T-helper 17 cell (primary cell): Measurements from ENCODE around the gene CPM. TPM values are rescaled to one million over a fixed set of nuclear protein-coding genes. Genes with fewer than 3 reads are reported as not detected.
"Not testable (repeated sequence)": the region's sequence is repeated elsewhere in the genome, so short reads cannot be mapped to it uniquely, and the experiment has no call there.

Source experiments
- ATAC-seq: fragments of 150-1000 bp; cut with Tn5 transposase; 2 replicates; pipeline ENCODE4 v1.10.0; 2021; ENCODE audit warnings: mild to moderate bottlenecking, moderate library complexity
- DNase-seq, 3 donors: peaks; one replicate each; pipeline versions ENCODE4 v3.0.0 to v3.0.0-alpha.2; 2020 to 2021
- H3K9me3 ChIP-seq: one replicate; pipeline ENCODE4 v1.7.0; 2013; ENCODE audit warnings: low read length, mild to moderate bottlenecking; ENCODE audit not compliant: control insufficient read depth, poor library complexity, severe bottlenecking
- H3K27ac Mint-ChIP-seq: one replicate; pipeline ENCODE4 v1.8.0; 2022; ENCODE audit warnings: mild to moderate bottlenecking, moderate library complexity, mixed read lengths
- H3K27me3 Mint-ChIP-seq: one replicate; pipeline ENCODE4 v1.8.0; 2022; ENCODE audit warnings: mixed read lengths
- H3K36me3 Mint-ChIP-seq: one replicate; pipeline ENCODE4 v1.8.0; 2022; ENCODE audit warnings: low read depth, mixed read lengths
- H3K4me1 Mint-ChIP-seq: one replicate; pipeline ENCODE4 v1.8.0; 2022; ENCODE audit warnings: mild to moderate bottlenecking, mixed read lengths
- H3K4me3 Mint-ChIP-seq: one replicate; pipeline ENCODE4 v1.8.0; 2022; ENCODE audit warnings: mild to moderate bottlenecking, moderate library complexity, mixed read lengths
- total RNA-seq, 4 donors: library from RNA in 2 of 4; stranded (reverse) in 2 of 4; gene quantifications; one replicate each; pipeline ENCODE4 v1.2.3 and lab custom pipeline; 2022 to 2026

The CPM gene
- total RNA-seq, 2 donors from 2014 or later: 1.9 to 4.1 TPM

DNA sequence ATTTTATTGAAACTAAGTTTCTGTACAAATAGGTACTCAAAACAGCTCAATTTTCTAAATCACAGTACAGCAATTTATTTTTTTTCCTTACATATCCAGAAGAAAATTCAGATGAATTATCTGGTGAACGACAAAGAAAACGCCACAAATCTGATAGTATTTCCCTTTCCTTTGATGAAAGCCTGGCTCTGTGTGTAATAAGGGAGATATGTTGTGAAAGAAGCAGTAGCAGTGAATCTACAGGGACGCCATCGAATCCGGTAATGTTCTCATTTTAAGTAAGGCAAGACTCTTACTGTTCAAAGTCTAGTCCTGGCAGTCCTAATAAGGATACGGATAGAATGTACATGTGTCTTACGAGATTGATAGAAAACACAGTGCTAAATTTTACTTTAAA is 104.3 kb downstream of the CPM start:
- ATAC-seq (no peak), DNase-seq (no peak)
- no peak overlapping the region for H3K27ac Mint-ChIP-seq
- no peak overlapping the region for H3K4me3 Mint-ChIP-seq
- H3K27me3 Mint-ChIP-seq: no peaks in the 10 kb centered on the region
- peaks cover 10% of the 10 kb centered on the region for H3K4me1 Mint-ChIP-seq
- H3K36me3 Mint-ChIP-seq: peaks cover 7% of the 10 kb centered on the region
- no peaks in the 10 kb centered on the region for H3K9me3 ChIP-seq

DNA sequence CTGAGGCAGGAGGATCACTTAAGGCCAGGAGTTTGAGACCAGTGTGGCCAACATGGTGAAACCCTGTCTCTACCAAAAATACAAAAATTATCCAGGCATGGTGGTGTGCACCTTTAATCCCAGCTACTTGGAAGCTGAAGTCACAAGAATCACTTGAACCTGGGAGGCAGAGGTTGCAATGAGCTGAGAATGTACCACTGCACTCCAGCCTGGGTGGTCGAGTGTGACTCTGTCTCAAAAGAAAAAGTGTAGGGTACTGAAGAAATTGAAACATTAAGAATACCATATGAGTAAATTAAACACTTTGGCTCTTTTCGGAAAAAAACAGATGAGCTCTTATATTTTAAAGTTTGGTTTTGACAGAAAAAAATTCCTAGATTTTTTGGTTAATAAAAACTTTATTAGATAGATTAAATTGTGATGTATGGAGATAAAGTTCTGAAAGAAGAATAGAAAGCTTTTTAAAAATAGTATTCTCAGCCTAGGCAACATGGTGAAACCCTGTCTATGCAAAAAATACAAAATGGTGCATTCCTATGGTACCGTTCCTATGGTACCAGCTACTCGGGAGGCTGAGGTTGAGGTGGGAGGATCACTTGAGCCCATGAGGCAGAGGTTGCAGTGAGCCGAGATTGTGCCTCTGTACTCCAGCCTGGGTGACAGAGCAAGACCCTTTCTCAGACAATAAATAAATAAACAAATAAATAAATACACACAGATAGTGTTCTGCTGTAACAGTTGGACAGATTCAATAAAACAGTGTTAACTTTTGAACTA is 104.9 kb downstream of the CPM start:
- DNase-seq (no peak), ATAC-seq (no peak)
- H3K4me3 Mint-ChIP-seq: no peak overlapping the region
- no peak overlapping the region for H3K27ac Mint-ChIP-seq
- peaks cover 10% of the 10 kb centered on the region for H3K36me3 Mint-ChIP-seq
- H3K4me1 Mint-ChIP-seq: peaks cover 14% of the 10 kb centered on the region
- H3K9me3 ChIP-seq: no peaks in the 10 kb centered on the region
- no peaks in the 10 kb centered on the region for H3K27me3 Mint-ChIP-seq

DNA sequence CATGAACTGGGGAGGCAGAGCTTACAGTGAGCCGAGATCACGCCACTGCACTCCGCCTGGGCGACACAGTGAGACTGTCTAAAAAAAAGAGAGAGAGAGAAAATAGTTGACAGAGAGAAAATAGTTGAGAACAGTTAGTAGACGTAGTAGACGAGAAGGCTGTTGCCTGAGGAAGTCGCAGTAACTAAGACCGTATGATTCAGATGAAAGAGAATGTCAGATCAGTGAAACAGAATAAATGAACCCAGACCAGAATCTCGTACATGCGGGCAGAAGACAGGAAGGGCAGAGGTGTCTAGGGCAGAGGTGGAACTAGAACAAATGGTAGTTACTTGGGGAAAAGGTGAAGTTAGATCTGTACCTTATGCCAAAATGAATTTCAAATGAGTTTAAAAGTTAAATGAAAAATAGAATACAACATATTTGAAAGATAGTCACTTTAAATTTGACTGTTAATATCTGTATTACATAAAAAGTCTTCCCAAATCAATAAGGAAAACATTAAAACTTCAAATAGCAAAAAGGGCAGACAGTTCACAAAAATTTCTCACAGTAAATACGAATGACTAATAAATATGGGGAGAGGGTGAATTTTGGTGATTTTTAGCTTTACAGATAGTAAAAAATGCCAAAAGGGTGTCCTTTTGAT is 107.3 kb downstream of the CPM start:
- no peak for ATAC-seq
- peak overlapping the region; percentile 78 for H3K27ac Mint-ChIP-seq
- no peaks in the 10 kb centered on the region for H3K9me3 ChIP-seq
- no peak overlapping the region for H3K4me3 Mint-ChIP-seq
- H3K4me1 Mint-ChIP-seq: peaks cover 16% of the 10 kb centered on the region
- H3K36me3 Mint-ChIP-seq: peaks cover 8% of the 10 kb centered on the region
- no peak for DNase-seq
- H3K27me3 Mint-ChIP-seq: no peaks in the 10 kb centered on the region

DNA sequence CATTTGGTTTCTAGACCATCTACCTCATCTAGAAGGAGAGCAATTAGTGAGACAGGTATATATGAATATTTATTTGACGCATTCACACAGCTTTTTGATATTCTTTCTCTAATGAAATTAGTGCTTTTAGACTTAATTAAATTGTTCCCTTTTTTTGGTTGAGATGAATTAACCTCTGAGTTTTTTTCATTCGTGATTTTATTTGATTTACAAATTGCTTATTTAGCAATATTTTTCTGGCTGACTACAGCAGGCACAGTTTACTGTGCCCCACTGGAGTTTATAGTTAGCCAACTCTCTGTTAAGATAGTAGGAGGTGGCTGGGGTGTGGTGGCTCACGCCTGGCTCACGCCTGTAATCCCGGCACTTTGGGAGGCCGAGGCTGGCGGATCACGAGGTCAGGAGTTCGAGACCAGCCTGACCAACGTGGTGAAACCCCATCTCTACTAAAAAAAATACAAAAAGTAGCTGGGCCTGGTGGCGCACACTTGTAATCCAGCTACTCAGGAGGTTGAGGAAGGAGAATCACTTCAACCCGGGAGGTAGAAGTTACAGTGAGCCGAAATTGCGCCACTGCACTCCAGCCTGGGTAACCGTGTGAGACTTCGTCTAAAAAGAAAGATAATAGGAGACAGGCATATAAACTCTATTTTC is 108.2 kb downstream of the CPM start:
- DNase-seq: no peak
- peaks cover 11% of the 10 kb centered on the region for H3K4me1 Mint-ChIP-seq
- H3K27ac Mint-ChIP-seq: peak overlapping the region; percentile 78
- ATAC-seq: no peak
- no peaks in the 10 kb centered on the region for H3K27me3 Mint-ChIP-seq
- H3K4me3 Mint-ChIP-seq: peak overlapping the region; percentile 59
- H3K36me3 Mint-ChIP-seq: peaks cover 8% of the 10 kb centered on the region
- H3K9me3 ChIP-seq: no peaks in the 10 kb centered on the region

DNA sequence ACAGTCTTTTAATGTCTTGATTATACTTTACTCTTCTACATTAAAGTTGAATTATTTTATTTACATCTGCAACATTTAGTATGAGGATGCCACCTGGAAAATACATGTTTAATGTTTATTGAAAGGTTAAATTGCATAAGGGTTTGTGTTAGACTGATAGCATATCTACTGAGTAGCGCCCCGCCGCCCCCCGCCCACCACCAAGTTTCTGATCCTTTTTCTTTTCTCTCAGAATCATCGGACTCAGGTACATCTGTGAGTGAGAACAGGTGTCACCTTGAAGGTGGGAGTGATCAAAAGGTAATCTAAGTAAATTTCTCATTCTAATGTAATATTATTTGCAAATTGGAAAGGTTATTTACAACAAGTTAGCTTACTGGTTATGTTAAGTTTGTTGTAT is 108.8 kb downstream of the CPM start:
- Mint-ChIP-seq H3K27ac (peak overlapping the region; percentile 78), H3K36me3 (peaks cover 8% of the 10 kb centered on the region), H3K4me3 (no peak overlapping the region), H3K27me3 (no peaks in the 10 kb centered on the region), H3K4me1 (peaks cover 11% of the 10 kb centered on the region)
- DNase-seq: no peak
- no peaks in the 10 kb centered on the region for H3K9me3 ChIP-seq
- no peak for ATAC-seq

DNA sequence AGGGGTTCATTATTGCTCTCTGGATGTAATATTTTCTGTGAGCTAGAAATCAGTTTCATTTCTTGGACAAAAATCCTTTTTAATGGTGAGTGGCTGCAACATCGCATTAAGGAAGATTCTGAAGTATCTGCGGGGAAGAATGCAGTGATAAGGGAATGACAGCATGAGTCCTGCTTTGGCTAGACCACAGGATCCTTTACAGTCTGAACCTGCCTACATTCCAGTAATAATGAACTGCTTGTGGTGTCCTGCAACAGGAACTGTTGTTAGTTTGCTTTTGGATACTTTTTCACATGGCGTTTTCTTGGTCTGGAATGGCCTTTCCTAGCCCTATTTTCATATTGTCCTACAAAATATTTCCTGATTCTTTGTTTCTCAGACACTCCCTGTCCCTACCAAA is 109.3 kb downstream of the CPM start:
- DNase-seq (no peak), ATAC-seq (no peak)
- Mint-ChIP-seq H3K27ac (peak overlapping the region; percentile 78), H3K4me3 (no peak overlapping the region), H3K4me1 (peaks cover 11% of the 10 kb centered on the region), H3K27me3 (no peaks in the 10 kb centered on the region), H3K36me3 (peaks cover 8% of the 10 kb centered on the region)
- no peaks in the 10 kb centered on the region for H3K9me3 ChIP-seq

DNA sequence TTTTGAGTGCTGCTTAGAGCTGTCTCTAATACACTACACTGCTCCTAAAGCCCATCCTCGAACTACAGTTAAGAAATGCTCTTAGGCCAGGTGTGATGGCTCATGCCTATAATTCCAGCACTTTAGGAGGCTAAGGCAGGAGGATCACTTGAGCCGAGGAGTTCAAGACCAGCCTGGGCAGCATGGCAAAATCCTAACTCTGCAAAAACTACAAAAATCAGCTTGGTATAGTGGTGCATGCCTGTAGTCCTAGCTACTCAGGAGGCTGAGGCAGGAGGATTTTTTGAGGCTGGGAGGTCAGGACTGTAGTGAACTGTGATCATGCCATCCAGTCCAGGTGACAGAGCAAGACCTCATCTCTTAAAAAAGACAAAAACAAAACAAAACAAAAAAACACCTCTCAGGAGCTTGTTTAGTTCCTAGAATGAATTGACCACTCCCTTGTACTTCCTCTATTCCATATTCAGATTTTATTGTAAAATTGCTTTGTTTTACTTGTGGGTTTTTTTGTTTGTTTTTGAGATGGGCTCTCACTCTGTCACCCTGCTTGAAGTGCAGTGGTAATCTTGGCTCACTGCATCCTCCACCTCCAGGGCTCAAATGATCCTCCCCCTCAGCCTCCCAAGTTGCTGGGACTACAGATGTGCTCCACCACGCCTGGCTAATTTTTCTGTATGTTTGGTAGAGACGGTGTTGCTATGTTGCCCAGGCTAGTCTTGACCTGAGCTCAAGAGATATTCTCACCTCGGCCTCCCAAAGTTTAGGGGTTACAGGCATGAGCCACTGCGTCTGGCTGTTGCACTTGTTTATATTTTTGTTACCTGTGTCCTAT is 111.4 kb downstream of the CPM start:
- DNase-seq: no peak
- Mint-ChIP-seq H3K4me1 (peaks cover 11% of the 10 kb centered on the region), H3K27me3 (no peaks in the 10 kb centered on the region), H3K36me3 (peaks cover 8% of the 10 kb centered on the region), H3K27ac (peak overlapping the region; percentile 63), H3K4me3 (peak overlapping the region; percentile 15)
- no peak for ATAC-seq
- H3K9me3 ChIP-seq: no peaks in the 10 kb centered on the region

DNA sequence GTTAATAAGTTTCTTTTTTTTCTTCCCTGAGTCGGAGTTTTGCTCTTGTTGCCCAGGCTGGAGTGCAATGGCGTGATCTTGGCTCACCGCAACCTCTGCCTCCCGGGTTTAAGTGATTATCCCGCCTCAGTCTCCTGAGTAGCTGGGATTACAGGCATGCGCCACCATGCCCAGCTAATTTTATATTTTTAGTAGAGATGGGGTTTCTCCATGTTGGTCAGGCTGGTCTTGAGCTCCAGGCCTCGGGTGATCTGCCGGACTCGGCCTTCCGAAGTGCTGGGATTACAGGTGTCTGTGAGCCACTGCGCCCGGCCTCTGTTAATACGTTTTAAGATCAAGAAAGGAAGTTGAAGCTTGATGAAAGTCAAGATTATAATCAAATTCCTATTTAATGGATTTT is 113.5 kb downstream of the CPM start:
- H3K9me3 ChIP-seq, H3K27me3 Mint-ChIP-seq, H3K27ac Mint-ChIP-seq, DNase-seq, H3K36me3 Mint-ChIP-seq, ATAC-seq, H3K4me3 Mint-ChIP-seq: not testable (repeated sequence)
- H3K4me1 Mint-ChIP-seq: peaks cover 15% of the 10 kb centered on the region

DNA sequence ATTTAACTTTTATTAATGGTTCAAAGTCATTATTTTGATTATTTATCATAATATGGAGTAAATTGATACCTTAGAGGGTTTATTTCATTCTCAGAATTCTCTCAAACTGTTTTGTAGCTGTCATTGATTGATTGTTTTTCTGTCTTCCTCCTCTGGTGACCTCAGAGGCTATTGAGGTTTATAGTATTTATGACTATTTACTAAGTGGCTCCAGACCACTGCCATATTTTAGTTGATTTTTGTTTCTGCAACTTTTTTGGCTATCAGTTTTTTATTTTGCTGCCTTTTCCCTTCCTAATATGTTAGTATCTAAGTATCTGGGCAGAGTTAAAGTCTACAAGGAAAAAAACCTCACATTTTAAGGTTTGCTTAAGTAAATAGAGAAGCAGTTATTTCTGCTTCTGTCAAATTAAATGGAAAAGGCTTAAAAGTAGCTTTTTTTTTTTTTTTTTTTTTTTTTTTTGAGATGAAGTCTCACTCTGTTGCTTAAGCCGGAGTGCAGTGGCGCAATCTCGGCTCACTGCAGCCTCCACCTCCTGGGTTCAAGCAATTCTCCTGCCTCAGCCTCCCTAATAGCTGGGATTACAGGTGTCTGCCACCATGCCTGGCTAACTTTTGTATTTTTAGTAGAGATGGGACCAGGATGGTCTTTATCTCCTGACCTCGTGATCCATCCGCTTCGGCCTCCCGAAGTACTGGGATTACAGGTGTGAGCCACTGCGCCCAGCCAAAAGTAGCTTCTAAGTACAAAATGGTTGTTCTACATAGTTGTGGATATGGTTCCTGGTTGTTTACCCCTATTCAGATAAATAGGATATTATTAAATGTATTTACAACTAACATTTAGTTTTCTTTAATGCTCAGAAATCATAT is 116.8 kb downstream of the CPM start:
- peak overlapping the region; percentile 76 for H3K27ac Mint-ChIP-seq
- H3K36me3 Mint-ChIP-seq: peaks cover 4% of the 10 kb centered on the region
- H3K4me3 Mint-ChIP-seq: no peak overlapping the region
- ATAC-seq: no peak
- peaks cover 23% of the 10 kb centered on the region for H3K4me1 Mint-ChIP-seq
- no peak for DNase-seq
- no peaks in the 10 kb centered on the region for H3K27me3 Mint-ChIP-seq
- no peaks in the 10 kb centered on the region for H3K9me3 ChIP-seq

DNA sequence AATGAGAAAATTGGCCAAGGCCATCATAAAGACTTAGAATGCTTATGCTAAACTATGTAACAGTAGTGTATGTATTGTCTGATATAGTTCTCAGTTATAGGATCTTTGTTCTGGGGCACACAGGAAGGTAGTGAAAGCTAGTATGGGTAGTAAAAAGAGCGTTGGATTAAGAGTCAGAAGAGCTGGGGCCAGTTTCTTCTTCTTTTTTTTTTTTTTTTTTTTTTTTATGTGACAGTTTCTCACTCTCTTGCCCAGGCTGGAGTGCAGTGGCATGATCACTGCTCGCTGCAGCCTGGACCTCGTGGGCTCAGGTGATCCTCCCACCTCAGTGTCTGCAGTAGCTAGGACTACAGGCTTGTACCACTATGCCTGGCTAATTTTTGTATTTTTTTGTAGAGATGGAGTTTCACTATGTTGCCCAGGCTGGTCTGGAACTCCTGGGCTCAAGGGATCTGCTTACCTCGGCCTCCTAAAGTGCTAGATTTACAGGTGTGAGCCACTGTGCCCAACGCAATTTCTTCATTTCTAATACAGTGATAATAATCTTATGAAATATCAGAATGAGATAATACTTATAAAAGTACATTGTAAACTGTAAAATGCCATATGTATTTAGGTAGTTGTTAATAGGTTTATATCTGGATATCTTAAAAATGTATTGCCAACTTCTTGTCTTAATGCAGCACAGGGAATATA is 117.6 kb downstream of the CPM start:
- peaks cover 4% of the 10 kb centered on the region for H3K36me3 Mint-ChIP-seq
- no peaks in the 10 kb centered on the region for H3K27me3 Mint-ChIP-seq
- ATAC-seq (no peak), DNase-seq (no peak)
- peaks cover 26% of the 10 kb centered on the region for H3K4me1 Mint-ChIP-seq
- no peaks in the 10 kb centered on the region for H3K9me3 ChIP-seq
- H3K27ac Mint-ChIP-seq: peak overlapping the region; percentile 76
- H3K4me3 Mint-ChIP-seq: peak overlapping the region; percentile 49

DNA sequence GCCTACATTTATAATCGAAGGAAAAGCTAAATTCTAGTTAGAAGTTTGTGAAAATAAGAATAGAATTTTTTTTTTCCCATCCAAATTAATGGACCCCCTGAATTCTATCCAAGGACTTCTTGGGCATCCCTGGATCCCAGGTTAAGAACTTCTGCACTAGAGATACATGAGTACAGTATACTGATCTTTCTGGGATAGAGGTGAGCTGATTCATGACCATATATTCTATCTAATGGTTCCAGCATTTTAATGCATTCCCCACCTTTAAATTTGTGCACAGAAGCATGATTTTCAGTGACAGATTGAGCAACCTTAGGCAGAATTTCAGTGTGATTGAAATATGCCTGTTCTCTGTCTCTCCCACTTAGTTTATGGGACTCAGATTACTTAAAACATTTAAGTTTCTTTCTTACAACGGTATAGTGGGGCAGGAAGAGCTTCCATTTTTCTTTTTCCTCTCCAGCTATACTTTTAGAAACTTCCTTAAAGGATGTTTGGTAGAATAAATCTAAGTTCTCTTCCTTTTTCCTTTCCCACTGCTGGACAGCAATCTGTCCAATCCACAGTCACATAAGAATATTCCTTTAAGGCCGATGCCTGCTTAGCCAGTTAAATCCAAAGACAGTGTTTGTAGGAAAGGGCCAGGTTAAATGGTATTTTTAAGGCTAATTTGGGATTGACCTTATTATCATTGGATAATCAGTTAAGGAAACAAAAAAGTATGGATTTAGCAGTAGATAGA is 118.3 kb downstream of the CPM start:
- Mint-ChIP-seq H3K27me3 (no peaks in the 10 kb centered on the region), H3K4me3 (peak overlapping the region; percentile 49), H3K27ac (peak overlapping the region; percentile 76), H3K36me3 (peaks cover 4% of the 10 kb centered on the region), H3K4me1 (peaks cover 26% of the 10 kb centered on the region)
- H3K9me3 ChIP-seq: no peaks in the 10 kb centered on the region
- no peak for DNase-seq
- no peak for ATAC-seq
